Thyroid gland (tissue), 4 donors: Measurements from ENCODE around the gene MDH1.

Experiments used
- POLR2A ChIP-seq, 2 donors: fragments of 450-650 bp; IDR thresholded peaks; one replicate each; pipeline ENCODE4 v1.6.1; 2017; ENCODE audit warnings: antibody characterized with exemption in 2 of 2, mild to moderate bottlenecking in 2 of 2, moderate library complexity in 1 of 2
- TF ChIP-seq, protein P1 (sequence below), 6 experiments: fragments of 200-600 bp in 3 of 6; fragments of 450-650 bp in 3 of 6; sonication (generic) in 3 of 6; IDR thresholded peaks; one replicate each; pipeline ENCODE4 v1.5.1; 2016 to 2019; ENCODE audit warnings: antibody characterized with exemption in 6 of 6, mild to moderate bottlenecking in 2 of 6, inconsistent platforms in 1 of 6, moderate library complexity in 1 of 6

DNA sequence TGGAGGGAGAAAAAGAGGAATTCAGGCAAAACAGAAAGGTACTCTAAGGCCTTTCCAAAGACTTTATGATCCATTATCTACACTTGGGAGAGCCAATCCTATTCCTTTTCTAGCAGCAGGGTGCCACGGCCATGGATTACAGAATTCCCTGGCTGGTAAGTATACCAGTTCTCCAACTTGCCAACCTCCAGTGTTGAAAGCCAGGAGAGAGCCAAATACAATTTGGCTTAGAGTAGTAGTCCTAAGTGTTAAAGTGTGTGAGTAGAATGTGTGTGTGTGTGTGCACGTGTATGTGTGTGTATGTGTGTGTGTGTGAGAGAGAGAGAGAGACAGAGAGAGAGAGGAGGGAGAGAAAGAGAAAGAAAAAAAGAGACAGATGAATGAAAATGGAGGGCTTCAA lies 43.7 kb upstream of the MDH1 start:
- TF ChIP-seq, protein P1, sequence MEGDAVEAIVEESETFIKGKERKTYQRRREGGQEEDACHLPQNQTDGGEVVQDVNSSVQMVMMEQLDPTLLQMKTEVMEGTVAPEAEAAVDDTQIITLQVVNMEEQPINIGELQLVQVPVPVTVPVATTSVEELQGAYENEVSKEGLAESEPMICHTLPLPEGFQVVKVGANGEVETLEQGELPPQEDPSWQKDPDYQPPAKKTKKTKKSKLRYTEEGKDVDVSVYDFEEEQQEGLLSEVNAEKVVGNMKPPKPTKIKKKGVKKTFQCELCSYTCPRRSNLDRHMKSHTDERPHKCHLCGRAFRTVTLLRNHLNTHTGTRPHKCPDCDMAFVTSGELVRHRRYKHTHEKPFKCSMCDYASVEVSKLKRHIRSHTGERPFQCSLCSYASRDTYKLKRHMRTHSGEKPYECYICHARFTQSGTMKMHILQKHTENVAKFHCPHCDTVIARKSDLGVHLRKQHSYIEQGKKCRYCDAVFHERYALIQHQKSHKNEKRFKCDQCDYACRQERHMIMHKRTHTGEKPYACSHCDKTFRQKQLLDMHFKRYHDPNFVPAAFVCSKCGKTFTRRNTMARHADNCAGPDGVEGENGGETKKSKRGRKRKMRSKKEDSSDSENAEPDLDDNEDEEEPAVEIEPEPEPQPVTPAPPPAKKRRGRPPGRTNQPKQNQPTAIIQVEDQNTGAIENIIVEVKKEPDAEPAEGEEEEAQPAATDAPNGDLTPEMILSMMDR (IDR thresholded peaks at IDR 0.05) = no peak
- TF ChIP-seq POLR2A (IDR thresholded peaks at IDR 0.05) = no peak
